ENCODE measurements around the gene EML3. TPM values are rescaled to one million over a fixed set of nuclear protein-coding genes. Genes with fewer than 3 reads are reported as not detected.

EML3 gene
- total and polyA plus RNA-seq, 2 of the 8 experiments (the other 6 are each of a cell fraction or from before 2014, with no cell fraction given), result 19.2 to 29.9 TPM

DNA sequence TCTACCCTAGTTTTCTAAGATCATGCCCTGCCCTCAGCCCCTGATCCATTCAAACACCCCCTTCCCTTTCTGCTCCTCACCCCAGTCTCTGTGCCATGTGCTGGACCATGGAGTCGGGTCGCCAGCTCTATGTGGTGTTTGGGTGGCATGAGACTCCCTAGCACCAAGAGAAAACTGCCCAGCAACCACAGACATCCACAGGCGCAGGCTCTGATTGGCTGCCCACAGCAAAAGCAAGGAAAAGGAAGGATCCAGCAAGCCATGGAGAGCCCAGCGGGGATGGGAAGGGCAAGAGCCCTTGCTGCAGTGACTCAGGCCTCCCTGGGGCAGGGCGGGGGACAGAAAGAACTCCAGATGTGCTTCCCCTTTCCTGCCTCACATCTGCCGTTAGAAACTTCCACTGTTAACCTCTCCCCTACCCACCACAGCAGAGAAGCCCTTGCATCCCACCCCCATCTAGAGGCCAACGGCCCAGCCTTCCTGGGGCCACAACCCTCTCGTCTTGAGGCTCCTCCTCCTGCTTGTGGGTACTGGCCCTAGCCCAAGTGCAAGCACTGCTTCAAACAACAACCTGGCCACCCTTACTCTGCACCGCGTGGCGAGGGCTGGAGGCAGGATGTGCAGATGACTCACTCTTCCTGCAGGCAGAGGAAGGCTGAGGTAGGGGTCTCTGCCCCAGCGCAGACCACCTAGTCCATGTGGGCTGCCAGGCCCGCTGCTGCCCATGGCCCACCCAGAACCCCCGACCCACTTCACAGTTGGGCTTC lies 56.3 kb downstream of the EML3 start:
- no peak for FAIRE-seq
- Histone ChIP-seq H4K5ac (ENCODE audit: insufficient read length, low read depth, low read length) (no peak overlapping the region), H3K23me2 (ENCODE audit: low read depth, low read length) (peaks cover 2% of the 10 kb centered on the region; the same call in 1 of the 2 replicates), H3K23ac (ENCODE audit: insufficient read length) (no peak overlapping the region), H3K9me3 (ENCODE audit: insufficient read depth in 2 of 2, low read depth in 1 of 2, low read length in 1 of 2) (no peaks in the 10 kb centered on the region), H2BK5ac (ENCODE audit: low read depth, low read length) (peak overlapping the region; percentile 64; the same call in 1 of the 2 replicates), H4K20me1 (replicated peaks in 1 of 2; ENCODE audit: control insufficient read depth in 1 of 2, insufficient read depth in 2 of 2, low read length in 2 of 2) (peaks cover 8 to 31% of the 10 kb centered on the region in 2 experiments), H3K4me1 (replicated peaks in 1 of 4; ENCODE audit: control insufficient read depth in 3 of 4, insufficient read depth in 4 of 4, low read length in 3 of 4) (peaks cover 32 to 68% (median 39%) of the 10 kb centered on the region in 4 experiments), H2AFZ (ENCODE audit: low read length) (no peak overlapping the region), H4K91ac (replicated peaks; ENCODE audit: insufficient read length, low read length) (no peak overlapping the region), H3K4me3 (ENCODE audit: extremely low read depth in 1 of 4, insufficient read depth in 2 of 4, low read depth in 3 of 4, low read length in 4 of 4) (no peak overlapping the region), H3K14ac (ENCODE audit: insufficient read length) (no peak overlapping the region), H2BK15ac (ENCODE audit: low read length) (0 out of 2 replicates have a peak overlapping the region, but pooled peaks have one; percentile 33), H2AK5ac (ENCODE audit: low read depth, low read length) (peak overlapping the region; percentile 11; the same call in 1 of the 2 replicates), H4K8ac (ENCODE audit: extremely low read depth, insufficient read depth, low read length) (peak overlapping the region; percentile 42; the same call in 1 of the 2 replicates), H3K79me2 (ENCODE audit: control insufficient read depth in 1 of 2, insufficient read depth in 2 of 2, low read length in 2 of 2) (peaks cover 0 to 13% of the 10 kb centered on the region in 2 experiments; a peak in 1 of 4 replicates), H3K56ac (replicated peaks; ENCODE audit: insufficient read length, low read depth, low read length) (no peak overlapping the region), H3K4ac (replicated peaks; ENCODE audit: insufficient read length, low read depth, low read length) (no peak overlapping the region), H3K36me3 (ENCODE audit: control insufficient read depth in 2 of 4, insufficient read depth in 4 of 4, low read length in 3 of 4) (peaks cover 14 to 33% (median 23%) of the 10 kb centered on the region in 4 experiments), H2BK12ac (ENCODE audit: low read depth, low read length) (peak overlapping the region; percentile 60; the same call in 1 of the 2 replicates), H3K79me1 (ENCODE audit: low read depth, low read length) (0 out of 2 replicates have a peak, but pooled peaks cover 3% of the 10 kb centered on the region), H2BK120ac (replicated peaks; ENCODE audit: low read depth, low read length) (no peak overlapping the region), H2BK20ac (ENCODE audit: low read length) (no peak overlapping the region), H3K9ac (replicated peaks in 1 of 4; ENCODE audit: extremely low read depth in 1 of 4, low read depth in 3 of 4, low read length in 3 of 4) (peak overlapping the region in 2 of 4 experiments; percentile 4 to 14; a peak in 3 of 7 replicates), H3K4me2 (ENCODE audit: insufficient read depth in 1 of 2, low read depth in 2 of 2, low read length in 2 of 2) (peak overlapping the region; percentile 5 to 25; a peak in 3 of 4 replicates), H3K27me3 (replicated peaks in 1 of 4; ENCODE audit: control insufficient read depth in 3 of 4, extremely low read depth in 1 of 4, insufficient read depth in 3 of 4, low read length in 3 of 4) (no peaks in the 10 kb centered on the region), H3K27ac (ENCODE audit: low read depth, low read length) (peak overlapping the region; percentile 67), H3K18ac (ENCODE audit: extremely low read depth, low read length) (peak overlapping the region; percentile 26; the same call in 1 of the 2 replicates)
- peak; percentile 63 to 77 for DNase-seq (ENCODE audit: low read depth in 1 of 2, low spot score in 2 of 2)
- CTCF ChIA-PET (ENCODE audit: partially characterized antibody), result interaction anchor here (0.6 to 10.9 kb wide), 12 partner anchors 9 to 1861 kb away, joined by 3 to 161 read pairs (median 6); partner anchors contain the start of gene AHNAK
- WGBS, 2 experiments (ENCODE audit: extremely low coverage in 1 of 2, insufficient coverage in 1 of 2, insufficient read length in 1 of 2, insufficient replicate concordance in 2 of 2, low coverage in 1 of 2, low lambda C conversion rate in 2 of 2, missing lambda C conversion rate in 1 of 2), result 56% methylated on average over 12 of the region's 14 CpGs; no CpG with 5 or more reads in 1 of the 2 experiments
- POLR2A ChIA-PET (ENCODE audit: partially characterized antibody), result interaction anchor here (0.9 to 20.3 kb wide), 15 partner anchors 9 to 149 kb away, joined by 3 to 336 read pairs (median 4); partner anchors contain the start of genes AHNAK, C11orf98, CSKMT and EEF1G
- TF ChIP-seq CREB1 (IDR thresholded peaks at IDR 0.05) (peak; percentile 87), RFX5 (IDR thresholded peaks at IDR 0.05; ENCODE audit: borderline replicate concordance, low read depth, low read length) (peak; percentile 99), CTBP2 (IDR thresholded peaks at IDR 0.05; ENCODE audit: borderline replicate concordance, insufficient read depth, insufficient read length, low read length) (no peak), EZH2 (IDR thresholded peaks at IDR 0.05; ENCODE audit: low read depth, low read length, severe bottlenecking) (no peak), CBX8 (IDR thresholded peaks at IDR 0.05; ENCODE audit: borderline replicate concordance, low read depth, low read length) (no peak), POU5F1 (IDR thresholded peaks at IDR 0.05; ENCODE audit: low read depth, low read length) (no peak), BCL11A (IDR thresholded peaks at IDR 0.05; ENCODE audit: low read depth in 2 of 2, low read length in 2 of 2) (no peak)
- TF ChIP-seq, protein P1, sequence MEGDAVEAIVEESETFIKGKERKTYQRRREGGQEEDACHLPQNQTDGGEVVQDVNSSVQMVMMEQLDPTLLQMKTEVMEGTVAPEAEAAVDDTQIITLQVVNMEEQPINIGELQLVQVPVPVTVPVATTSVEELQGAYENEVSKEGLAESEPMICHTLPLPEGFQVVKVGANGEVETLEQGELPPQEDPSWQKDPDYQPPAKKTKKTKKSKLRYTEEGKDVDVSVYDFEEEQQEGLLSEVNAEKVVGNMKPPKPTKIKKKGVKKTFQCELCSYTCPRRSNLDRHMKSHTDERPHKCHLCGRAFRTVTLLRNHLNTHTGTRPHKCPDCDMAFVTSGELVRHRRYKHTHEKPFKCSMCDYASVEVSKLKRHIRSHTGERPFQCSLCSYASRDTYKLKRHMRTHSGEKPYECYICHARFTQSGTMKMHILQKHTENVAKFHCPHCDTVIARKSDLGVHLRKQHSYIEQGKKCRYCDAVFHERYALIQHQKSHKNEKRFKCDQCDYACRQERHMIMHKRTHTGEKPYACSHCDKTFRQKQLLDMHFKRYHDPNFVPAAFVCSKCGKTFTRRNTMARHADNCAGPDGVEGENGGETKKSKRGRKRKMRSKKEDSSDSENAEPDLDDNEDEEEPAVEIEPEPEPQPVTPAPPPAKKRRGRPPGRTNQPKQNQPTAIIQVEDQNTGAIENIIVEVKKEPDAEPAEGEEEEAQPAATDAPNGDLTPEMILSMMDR (IDR thresholded peaks at IDR 0.05; ENCODE audit: control extremely low read depth in 1 of 3, insufficient read depth in 1 of 3, low read depth in 1 of 3, low read length in 3 of 3), result no peak
